Measurements from ENCODE around the gene CCBE1. TPM values are rescaled to one million over a fixed set of nuclear protein-coding genes. Genes with fewer than 3 reads are reported as not detected.

Gene CCBE1
- total RNA-seq, 4 donors from 2014 or later: 2.2 to 7.7 (median 4.1) TPM

- no peaks in the 10 kb centered on the region for H3K4me1 ChIP-seq
- H3K9me3 ChIP-seq: no peaks in the 10 kb centered on the region
- no peak overlapping the region for H3K4me3 ChIP-seq
- TF ChIP-seq POLR2AphosphoS5 (IDR thresholded peaks at IDR 0.05): no peak
- TF ChIP-seq POLR2A (IDR thresholded peaks at IDR 0.05): no peak
- no peak for TF ChIP-seq CTCF (IDR thresholded peaks at IDR 0.05)
- no peak for TF ChIP-seq EP300 (IDR thresholded peaks at IDR 0.05)
- no peak overlapping the region for H3K27ac ChIP-seq
- ATAC-seq: no peak
- no peaks in the 10 kb centered on the region for H3K36me3 ChIP-seq
- H3K27me3 ChIP-seq: no peaks in the 10 kb centered on the region
- whole genome bisulfite sequencing, 2 donors (ENCODE audit: low coverage in 1 of 2): 70 to 71% methylated on average over 1 of the region's 1 CpG
Measured at GRCh38 chr18:59730896-59731295, 33.7 kb upstream of the CCBE1 start.

GRCh38 chr18:59729781-59730180, 32.6 kb upstream of the CCBE1 start:
- TF ChIP-seq EP300 (IDR thresholded peaks at IDR 0.05) (no peak), CTCF (IDR thresholded peaks at IDR 0.05) (no peak), POLR2AphosphoS5 (IDR thresholded peaks at IDR 0.05) (no peak), POLR2A (IDR thresholded peaks at IDR 0.05) (no peak)
- no peaks in the 10 kb centered on the region for H3K4me1 ChIP-seq
- H3K27me3 ChIP-seq: no peaks in the 10 kb centered on the region
- no peak for ATAC-seq
- no peaks in the 10 kb centered on the region for H3K9me3 ChIP-seq
- no peak overlapping the region for H3K4me3 ChIP-seq
- 82 to 86% methylated on average over 2 to 3 of the region's 3 CpGs for whole genome bisulfite sequencing, 2 donors (ENCODE audit: low coverage in 1 of 2)
- H3K27ac ChIP-seq: no peak overlapping the region
- no peaks in the 10 kb centered on the region for H3K36me3 ChIP-seq

GRCh38 chr18:59728816-59729215, 31.6 kb upstream of the CCBE1 start:
- WGBS, 2 donors (ENCODE audit: low coverage in 1 of 2): 59 to 62% methylated on average over 5 of the region's 5 CpGs
- H3K27me3 ChIP-seq: no peaks in the 10 kb centered on the region
- no peak for ATAC-seq
- no peak overlapping the region for H3K27ac ChIP-seq
- H3K4me3 ChIP-seq: no peak overlapping the region
- no peaks in the 10 kb centered on the region for H3K36me3 ChIP-seq
- H3K4me1 ChIP-seq: no peaks in the 10 kb centered on the region
- TF ChIP-seq POLR2A (IDR thresholded peaks at IDR 0.05) (no peak), EP300 (IDR thresholded peaks at IDR 0.05) (no peak), CTCF (IDR thresholded peaks at IDR 0.05) (no peak), POLR2AphosphoS5 (IDR thresholded peaks at IDR 0.05) (no peak)
- no peaks in the 10 kb centered on the region for H3K9me3 ChIP-seq

- Histone ChIP-seq H3K27ac (no peak overlapping the region), H3K9me3 (no peaks in the 10 kb centered on the region), H3K27me3 (no peaks in the 10 kb centered on the region), H3K36me3 (no peaks in the 10 kb centered on the region), H3K4me3 (no peak overlapping the region), H3K4me1 (no peaks in the 10 kb centered on the region)
- ATAC-seq: no peak
- no peak for TF ChIP-seq POLR2A (IDR thresholded peaks at IDR 0.05)
- TF ChIP-seq EP300 (IDR thresholded peaks at IDR 0.05): no peak
- TF ChIP-seq CTCF (IDR thresholded peaks at IDR 0.05): no peak
- TF ChIP-seq POLR2AphosphoS5 (IDR thresholded peaks at IDR 0.05): no peak
Measured at GRCh38 chr18:59725142-59725541, 27.9 kb upstream of the CCBE1 start.

- Histone ChIP-seq H3K27me3 (no peaks in the 10 kb centered on the region), H3K27ac (no peak overlapping the region), H3K36me3 (no peaks in the 10 kb centered on the region), H3K4me3 (no peak overlapping the region), H3K9me3 (no peaks in the 10 kb centered on the region), H3K4me1 (no peaks in the 10 kb centered on the region)
- no peak for TF ChIP-seq POLR2AphosphoS5 (IDR thresholded peaks at IDR 0.05)
- no peak for TF ChIP-seq EP300 (IDR thresholded peaks at IDR 0.05)
- no peak for TF ChIP-seq CTCF (IDR thresholded peaks at IDR 0.05)
- TF ChIP-seq POLR2A (IDR thresholded peaks at IDR 0.05): no peak
- 91 to 95% methylated on average over 2 of the region's 2 CpGs for WGBS, 2 donors (ENCODE audit: low coverage in 1 of 2)
- ATAC-seq: no peak
Measured at GRCh38 chr18:59724103-59724502, 26.9 kb upstream of the CCBE1 start.
